PC-3 (cell line): ENCODE results near the gene CTNND2. TPM values are rescaled to one million over a fixed set of nuclear protein-coding genes. Genes with fewer than 3 reads are reported as not detected.

Experiments
- ATAC-seq: fragments of 200-7000 bp; cut with Tn5 transposase; 2 replicates; pipeline ENCODE4 v1.9.1; 2020; ENCODE audit warnings: mild to moderate bottlenecking, moderate library complexity
- BruUV-seq: library from RNA; stranded (reverse); fragments of 400-500 nt; replicated peaks from 2 replicates; lab custom pipeline; 2021; lab: Mats Ljungman, UMichigan
- CTCF ChIA-PET: fragments of 300-600 bp; sonication (Branson Sonifier 250); formaldehyde crosslinking; loops from one replicate; lab custom pipeline; 2022; ENCODE audit warnings: antibody characterized with exemption; lab: Charles Lee
- POLR2A ChIA-PET: fragments of 300-600 bp; sonication (Branson Sonifier 250); formaldehyde crosslinking; loops from one replicate; lab custom pipeline; 2022; ENCODE audit warnings: antibody characterized with exemption; ENCODE audit not compliant: unreplicated experiment; lab: Charles Lee
- DNase-seq: peaks from one replicate; pipeline ENCODE4 v3.0.0-alpha.2; 2015
- H2AFZ ChIP-seq: fragments of 300-600 bp; sonication (generic); 2 replicates; pipeline ENCODE4 v1.6.0; 2016; ENCODE audit warnings: antibody characterized with exemption, low read length
- H3F3A ChIP-seq: fragments of 300-600 bp; sonication (generic); one replicate; pipeline ENCODE4 v1.6.0; 2017; ENCODE audit warnings: antibody characterized with exemption, low read length, control low read depth, mild to moderate bottlenecking; ENCODE audit not compliant: unreplicated experiment
- H3K27ac ChIP-seq: fragments of 300-600 bp; sonication (generic); 2 replicates; pipeline ENCODE4 v1.5.1; 2016; ENCODE audit warnings: mild to moderate bottlenecking, low read length
- H3K27me3 ChIP-seq: fragments of 300-600 bp; sonication (generic); 2 replicates; pipeline ENCODE4 v1.6.1; 2016; ENCODE audit warnings: low read length, mixed read lengths
- H3K36me3 ChIP-seq: fragments of 300-600 bp; sonication (generic); 2 replicates; pipeline ENCODE4 v1.6.1; 2016; ENCODE audit warnings: low read depth, mixed run types, low read length, mixed read lengths
- H3K4me1 ChIP-seq: fragments of 300-600 bp; sonication (generic); 2 replicates; pipeline ENCODE4 v1.5.1; 2016; ENCODE audit warnings: low read length; ENCODE audit not compliant: insufficient read depth
- H3K4me2 ChIP-seq: fragments of 300-600 bp; sonication (generic); 2 replicates; pipeline ENCODE4 v1.6.0; 2016; ENCODE audit warnings: low read length
- H3K4me3 ChIP-seq: fragments of 300-600 bp; sonication (generic); 2 replicates; pipeline ENCODE4 v1.5.1; 2016; ENCODE audit warnings: mild to moderate bottlenecking, low read length, mixed read lengths
- H3K79me2 ChIP-seq: fragments of 300-600 bp; sonication (generic); 2 replicates; pipeline ENCODE4 v1.6.1; 2017; ENCODE audit warnings: low read length, mixed read lengths
- H3K9ac ChIP-seq: fragments of 300-600 bp; sonication (generic); 2 replicates; pipeline ENCODE4 v1.6.0; 2016; ENCODE audit warnings: mild to moderate bottlenecking, low read length
- H3K9me2 ChIP-seq: fragments of 300-600 bp; sonication (generic); replicated peaks from 2 replicates; pipeline ENCODE4 v1.6.1; 2016; ENCODE audit warnings: mixed run types, low read length, mixed read lengths
- H3K9me3 ChIP-seq: fragments of 300-600 bp; sonication (generic); 2 replicates; pipeline ENCODE4 v1.6.1; 2016; ENCODE audit warnings: low read length, mixed read lengths
- H4K20me1 ChIP-seq: fragments of 300-600 bp; sonication (generic); 2 replicates; pipeline ENCODE4 v1.6.1; 2016; ENCODE audit warnings: low read length, mixed read lengths
- EZH2 ChIP-seq: fragments of 300-600 bp; sonication (generic); IDR thresholded peaks from one replicate; pipeline ENCODE4 v1.6.1; 2017; ENCODE audit warnings: antibody characterized with exemption, mild to moderate bottlenecking, low read length; ENCODE audit not compliant: unreplicated experiment
- EZH2phosphoT487 ChIP-seq: fragments of 300-600 bp; sonication (generic); IDR thresholded peaks from 2 replicates; pipeline ENCODE4 v1.6.1; 2018; ENCODE audit warnings: mild to moderate bottlenecking, antibody characterized with exemption, low read length, borderline replicate concordance
- intact Hi-C: fragments of 100-400 bp; cut with micrococcal nuclease; formaldehyde crosslinking; loops from 2 replicates; pipeline ENCODE4 v1.9.0; 2023
- total RNA-seq: library from RNA; depleted of rRNA; stranded (reverse); fragments of >200 nt; gene quantifications from 2 replicates; pipeline ENCODE4 v1.2.3, GENCODE V29; 2014
- TF ChIP-seq, protein P1 (sequence below): fragments of 300-600 bp; sonication (generic); conservative IDR thresholded peaks from 2 replicates; pipeline ENCODE4 v1.5.1; 2017; ENCODE audit warnings: antibody characterized with exemption, low read depth, mild to moderate bottlenecking, low read length

CTNND2 gene
- total RNA-seq, 1 experiment from 2014 or later: 1.8 TPM

DNA sequence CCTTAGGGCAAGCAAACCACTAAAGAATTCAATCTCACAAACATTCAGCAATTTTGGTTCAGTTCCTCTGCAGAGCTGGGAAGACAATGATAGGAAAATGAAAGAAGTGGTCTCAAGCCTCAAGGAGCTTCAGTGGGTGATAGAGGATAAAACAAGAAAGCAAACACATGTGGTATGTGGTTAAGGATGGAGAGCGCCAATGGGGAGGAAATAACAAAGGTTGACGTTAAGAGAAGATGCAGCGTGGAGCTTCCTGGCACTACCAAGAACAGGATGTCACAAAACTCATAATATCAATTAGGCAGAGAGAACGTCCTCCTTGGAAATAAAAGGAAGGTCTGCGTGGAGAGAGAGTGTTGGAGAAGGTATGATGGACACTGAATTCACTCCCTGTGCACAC is 731.8 kb downstream of the CTNND2 start:
- peaks cover 29% of the 10 kb centered on the region for H3K27me3 ChIP-seq
- H3K27ac ChIP-seq: no peak overlapping the region
- no peaks in the 10 kb centered on the region for H4K20me1 ChIP-seq
- ATAC-seq (no peak), DNase-seq (no peak)
- H3K4me3 ChIP-seq: no peak overlapping the region
- H3K79me2 ChIP-seq: no peaks in the 10 kb centered on the region
- H3K9me2 ChIP-seq: no peaks in the 10 kb centered on the region
- no TSS peak for BruUV-seq
- no peaks in the 10 kb centered on the region for H3K9me3 ChIP-seq
- no peak overlapping the region for H3K4me2 ChIP-seq
- ChIA-PET POLR2A (no interaction called here), CTCF (no interaction called here)
- intact Hi-C loops: no loop called here
- H3K4me1 ChIP-seq: no peaks in the 10 kb centered on the region
- no peaks in the 10 kb centered on the region for H3K36me3 ChIP-seq
- TF ChIP-seq EZH2phosphoT487 (no peak), EZH2 (no peak)
- TF ChIP-seq, protein P1, sequence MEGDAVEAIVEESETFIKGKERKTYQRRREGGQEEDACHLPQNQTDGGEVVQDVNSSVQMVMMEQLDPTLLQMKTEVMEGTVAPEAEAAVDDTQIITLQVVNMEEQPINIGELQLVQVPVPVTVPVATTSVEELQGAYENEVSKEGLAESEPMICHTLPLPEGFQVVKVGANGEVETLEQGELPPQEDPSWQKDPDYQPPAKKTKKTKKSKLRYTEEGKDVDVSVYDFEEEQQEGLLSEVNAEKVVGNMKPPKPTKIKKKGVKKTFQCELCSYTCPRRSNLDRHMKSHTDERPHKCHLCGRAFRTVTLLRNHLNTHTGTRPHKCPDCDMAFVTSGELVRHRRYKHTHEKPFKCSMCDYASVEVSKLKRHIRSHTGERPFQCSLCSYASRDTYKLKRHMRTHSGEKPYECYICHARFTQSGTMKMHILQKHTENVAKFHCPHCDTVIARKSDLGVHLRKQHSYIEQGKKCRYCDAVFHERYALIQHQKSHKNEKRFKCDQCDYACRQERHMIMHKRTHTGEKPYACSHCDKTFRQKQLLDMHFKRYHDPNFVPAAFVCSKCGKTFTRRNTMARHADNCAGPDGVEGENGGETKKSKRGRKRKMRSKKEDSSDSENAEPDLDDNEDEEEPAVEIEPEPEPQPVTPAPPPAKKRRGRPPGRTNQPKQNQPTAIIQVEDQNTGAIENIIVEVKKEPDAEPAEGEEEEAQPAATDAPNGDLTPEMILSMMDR: no peak
- H2AFZ ChIP-seq: no peak overlapping the region
- no peak overlapping the region for H3K9ac ChIP-seq
- no peaks in the 10 kb centered on the region for H3F3A ChIP-seq

GRCh38 chr5:11171236-11171635 is 733.0 kb downstream of the CTNND2 start:
- CTCF ChIA-PET: no interaction called here
- H3K9ac ChIP-seq: no peak overlapping the region
- H3F3A ChIP-seq: no peaks in the 10 kb centered on the region
- intact Hi-C loops: no loop called here
- H4K20me1 ChIP-seq: no peaks in the 10 kb centered on the region
- ATAC-seq: no peak
- H3K36me3 ChIP-seq: no peaks in the 10 kb centered on the region
- no peak overlapping the region for H3K4me2 ChIP-seq
- POLR2A ChIA-PET: no interaction called here
- no peaks in the 10 kb centered on the region for H3K9me3 ChIP-seq
- no peak overlapping the region for H3K27ac ChIP-seq
- no TSS peak for BruUV-seq
- TF ChIP-seq, protein P1: no peak
- no peak for TF ChIP-seq EZH2
- TF ChIP-seq EZH2phosphoT487: no peak
- H3K4me1 ChIP-seq: no peaks in the 10 kb centered on the region
- no peaks in the 10 kb centered on the region for H3K79me2 ChIP-seq
- no peak overlapping the region for H2AFZ ChIP-seq
- peaks cover 24% of the 10 kb centered on the region for H3K27me3 ChIP-seq
- H3K9me2 ChIP-seq: no peaks in the 10 kb centered on the region
- DNase-seq: no peak
- H3K4me3 ChIP-seq: no peak overlapping the region

DNA sequence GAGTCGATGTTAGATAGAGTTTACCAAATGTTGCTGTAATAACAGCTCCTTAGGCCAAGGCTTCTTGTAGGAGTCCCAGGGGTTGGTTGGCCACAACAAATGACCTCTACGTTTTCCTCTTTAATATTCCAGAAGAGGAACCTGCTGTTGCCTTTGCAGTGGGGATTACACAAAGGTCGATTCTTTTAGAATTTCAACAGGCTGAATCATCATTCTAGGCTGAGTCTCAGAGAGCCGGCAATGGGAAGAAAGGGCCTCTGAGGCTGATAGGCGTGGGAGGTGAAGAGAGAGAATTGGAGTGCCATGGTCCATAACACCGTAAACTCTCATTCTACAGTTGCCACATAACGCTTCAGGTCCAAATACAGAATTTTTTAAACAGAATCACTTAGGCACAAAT is 737.3 kb downstream of the CTNND2 start:
- Histone ChIP-seq H3K9me3 (no peaks in the 10 kb centered on the region), H3K4me3 (no peak overlapping the region), H4K20me1 (no peaks in the 10 kb centered on the region), H3K79me2 (no peaks in the 10 kb centered on the region), H3K4me1 (no peaks in the 10 kb centered on the region), H2AFZ (no peak overlapping the region), H3K9me2 (no peaks in the 10 kb centered on the region), H3K27me3 (peaks cover 20% of the 10 kb centered on the region), H3K27ac (no peak overlapping the region), H3K36me3 (no peaks in the 10 kb centered on the region), H3K9ac (no peak overlapping the region), H3K4me2 (no peak overlapping the region), H3F3A (no peaks in the 10 kb centered on the region)
- ChIA-PET POLR2A (no interaction called here), CTCF (no interaction called here)
- no peak for ATAC-seq
- TF ChIP-seq EZH2phosphoT487 (no peak), EZH2 (no peak)
- TF ChIP-seq, protein P1: no peak
- intact Hi-C loops: no loop called here
- no TSS peak for BruUV-seq
- DNase-seq: peak; percentile 40
